Effector memory CD4-positive, alpha-beta T cell (primary cell): ENCODE results near the gene MYADM.
"Not testable (repeated sequence)": the region's sequence is repeated elsewhere in the genome, so short reads cannot be mapped to it uniquely, and the experiment has no call there.

Experiments used
- DNase-seq, 3 donors: peaks; one replicate each; pipeline ENCODE4 v3.0.0-alpha.2; 2020
- H3K27ac ChIP-seq: 2 replicates; pipeline ENCODE4 v1.7.0; 2013; ENCODE audit warnings: mild to moderate bottlenecking, low read length, moderate library complexity; ENCODE audit not compliant: insufficient read depth, poor library complexity, severe bottlenecking
- H3K27me3 ChIP-seq: replicated peaks from 2 replicates; pipeline ENCODE4 v1.7.0; 2013; ENCODE audit warnings: mild to moderate bottlenecking, low read length; ENCODE audit not compliant: insufficient read depth, control insufficient read depth, poor library complexity, severe bottlenecking
- H3K36me3 ChIP-seq: 2 replicates; pipeline ENCODE4 v1.7.0; 2013; ENCODE audit warnings: mild to moderate bottlenecking, low read length, moderate library complexity; ENCODE audit not compliant: control insufficient read depth, insufficient read depth
- H3K4me1 ChIP-seq: 2 replicates; pipeline ENCODE4 v1.7.0; 2013; ENCODE audit warnings: low read length, mild to moderate bottlenecking; ENCODE audit not compliant: control insufficient read depth, insufficient read depth, poor library complexity, severe bottlenecking
- H3K4me3 ChIP-seq: 2 replicates; pipeline ENCODE4 v1.7.0; 2013; ENCODE audit warnings: low read length, low read depth, mild to moderate bottlenecking; ENCODE audit not compliant: insufficient read depth, poor library complexity, severe bottlenecking
- H3K9me3 ChIP-seq: 2 replicates; pipeline ENCODE4 v1.7.0; 2013; ENCODE audit warnings: mild to moderate bottlenecking, low read length, moderate library complexity; ENCODE audit not compliant: control insufficient read depth
- total RNA-seq, 3 donors: gene quantifications; one replicate each; lab custom pipeline; 2026; lab: John Stamatoyannopoulos, UW

MYADM gene, protein sequence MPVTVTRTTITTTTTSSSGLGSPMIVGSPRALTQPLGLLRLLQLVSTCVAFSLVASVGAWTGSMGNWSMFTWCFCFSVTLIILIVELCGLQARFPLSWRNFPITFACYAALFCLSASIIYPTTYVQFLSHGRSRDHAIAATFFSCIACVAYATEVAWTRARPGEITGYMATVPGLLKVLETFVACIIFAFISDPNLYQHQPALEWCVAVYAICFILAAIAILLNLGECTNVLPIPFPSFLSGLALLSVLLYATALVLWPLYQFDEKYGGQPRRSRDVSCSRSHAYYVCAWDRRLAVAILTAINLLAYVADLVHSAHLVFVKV
- total RNA-seq: 316 to 587 (median 349) reads per million in 3 donors

DNA sequence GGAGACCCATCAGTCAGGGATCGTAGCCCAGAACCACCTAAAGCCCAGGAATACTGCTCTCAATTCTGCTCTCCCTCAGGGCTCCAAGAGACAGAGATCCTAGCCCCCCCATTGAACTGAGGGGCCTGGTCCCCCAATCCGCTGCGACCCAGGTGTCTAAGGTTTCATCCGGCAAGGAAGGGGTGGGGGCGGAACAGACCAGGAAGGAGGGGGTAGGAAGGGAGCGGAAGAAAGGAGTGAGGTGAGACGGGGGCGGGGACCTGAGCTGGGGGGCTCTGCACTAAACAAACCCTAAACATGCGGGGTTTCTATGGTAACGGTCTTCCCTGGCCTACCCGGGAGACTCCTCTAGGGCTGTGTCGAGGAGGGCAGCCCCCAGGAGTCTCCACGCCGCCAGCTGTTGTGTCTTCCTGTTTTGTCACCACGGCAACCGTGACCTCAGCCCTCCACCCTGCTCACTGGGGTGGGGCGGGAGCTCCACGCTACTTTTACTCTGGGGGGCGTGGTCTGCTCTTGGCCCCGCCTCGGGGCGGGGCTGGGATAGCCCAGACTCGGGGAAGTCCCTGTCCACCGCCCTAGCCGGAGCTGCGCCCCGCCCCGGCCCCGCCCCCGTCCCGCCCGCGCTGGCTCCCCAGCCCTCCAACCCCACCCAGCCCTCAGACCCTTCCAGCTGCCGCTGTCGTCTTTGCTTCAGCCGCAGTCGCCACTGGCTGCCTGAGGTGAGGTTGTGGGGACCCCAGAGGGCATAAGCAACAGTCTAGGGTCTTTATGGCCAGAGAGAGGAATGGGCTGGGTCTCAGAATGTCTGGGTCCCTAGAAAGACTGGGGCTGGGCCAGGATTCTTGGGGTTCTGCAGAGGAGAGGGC, at the start of gene MYADM:
Gene MYADM, plus strand, starts transcription at position 659 of the 866 bp plus-strand sequence. CDS start 5,647 bp downstream, outside the sequence.
- no peaks in the 10 kb centered on the region for H3K9me3 ChIP-seq
- H3K27me3 ChIP-seq: no peaks in the 10 kb centered on the region
- H3K27ac ChIP-seq: peak within 1 kb of the TSS; percentile 99
- no peaks in the 10 kb centered on the region for H3K36me3 ChIP-seq
- peak within 1 kb of the TSS; percentile 94 for H3K4me3 ChIP-seq
- DNase-seq: peak; percentile 100
- peaks cover 32% of the 10 kb centered on the region for H3K4me1 ChIP-seq

DNA sequence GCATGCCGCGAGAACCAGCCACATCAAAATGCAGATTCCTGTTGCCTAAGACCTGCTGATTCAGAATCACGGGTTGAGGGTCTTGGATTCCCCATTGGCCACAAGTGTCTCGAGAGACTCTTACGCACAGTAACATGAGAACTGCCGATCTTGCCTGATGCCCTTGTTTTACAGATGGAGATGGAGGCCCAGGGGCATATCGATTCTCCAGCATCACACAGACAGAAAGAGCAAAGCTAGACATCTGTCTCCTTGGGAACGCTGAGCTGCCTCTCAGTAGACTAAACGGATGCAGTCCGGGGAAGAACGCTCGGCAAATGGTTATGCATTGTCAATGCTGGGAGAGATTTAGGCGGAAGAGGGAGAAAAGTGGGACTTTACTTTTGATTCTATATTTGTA, 48.9 kb upstream of the MYADM start:
- Histone ChIP-seq H3K4me1 (no peaks in the 10 kb centered on the region), H3K27me3 (no peaks in the 10 kb centered on the region), H3K4me3 (no peak overlapping the region), H3K27ac (no peak overlapping the region), H3K36me3 (no peaks in the 10 kb centered on the region), H3K9me3 (no peaks in the 10 kb centered on the region)
- no peak for DNase-seq

DNA sequence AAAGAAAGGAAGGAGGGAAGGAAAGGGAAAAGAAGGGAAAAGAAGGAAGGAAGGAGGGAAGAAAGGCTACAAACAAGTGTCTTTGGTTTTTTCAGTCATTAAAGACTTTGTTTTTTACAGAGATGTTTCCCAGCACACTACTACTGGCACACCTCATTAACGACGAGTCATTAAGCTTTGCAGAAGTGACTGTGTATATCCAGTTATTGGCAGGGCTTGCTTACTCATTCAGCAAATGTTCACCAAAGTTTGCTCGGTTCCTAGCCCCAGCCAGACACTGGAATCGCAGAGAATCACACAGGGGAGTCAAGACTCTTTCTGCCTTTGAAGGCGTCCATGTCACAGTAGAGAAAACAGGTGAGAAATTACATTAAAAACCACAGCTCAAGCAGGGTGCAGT, 47.8 kb upstream of the MYADM start:
- Histone ChIP-seq H3K4me1 (no peaks in the 10 kb centered on the region), H3K36me3 (no peaks in the 10 kb centered on the region), H3K27me3 (no peaks in the 10 kb centered on the region), H3K4me3 (no peak overlapping the region), H3K9me3 (no peaks in the 10 kb centered on the region), H3K27ac (no peak overlapping the region)
- no peak for DNase-seq

DNA sequence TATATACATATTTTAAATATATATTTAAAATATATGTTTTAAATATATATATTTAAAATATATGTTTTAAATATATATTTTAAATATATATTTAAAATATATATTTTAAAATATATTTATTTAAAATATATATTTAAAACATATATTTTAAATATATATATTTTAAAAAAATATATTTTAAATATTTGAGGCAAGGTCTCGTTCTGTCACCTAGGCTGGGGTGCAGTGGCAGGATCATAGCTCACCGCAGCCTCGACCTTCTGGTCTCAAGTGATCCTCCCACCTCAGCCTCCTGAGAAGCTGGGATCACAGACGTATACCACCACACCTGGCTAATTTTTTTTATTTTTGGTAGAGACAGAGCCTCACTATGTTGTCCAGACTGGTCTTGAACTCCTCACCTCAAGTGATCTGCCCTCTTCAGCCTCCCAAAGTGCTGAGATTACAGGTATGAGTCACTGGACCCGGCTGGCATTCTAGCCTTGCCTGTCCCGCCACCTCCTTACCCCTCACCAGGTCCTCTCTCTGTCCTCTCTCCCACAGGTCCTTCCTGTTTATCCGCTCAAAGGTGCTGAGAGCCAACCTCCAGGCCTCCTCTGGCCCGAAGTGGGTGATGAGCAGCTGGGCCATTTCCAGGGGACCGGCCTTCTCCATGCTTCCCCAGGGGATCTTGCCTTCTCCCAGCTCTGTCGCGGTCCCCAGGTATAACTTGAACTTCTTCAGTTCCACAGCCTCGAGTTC, 44.1 kb upstream of the MYADM start:
- Histone ChIP-seq H3K4me1 (no peaks in the 10 kb centered on the region), H3K27me3 (no peaks in the 10 kb centered on the region), H3K36me3 (no peaks in the 10 kb centered on the region), H3K27ac (no peak overlapping the region), H3K9me3 (no peaks in the 10 kb centered on the region), H3K4me3 (no peak overlapping the region)
- DNase-seq: no peak

DNA sequence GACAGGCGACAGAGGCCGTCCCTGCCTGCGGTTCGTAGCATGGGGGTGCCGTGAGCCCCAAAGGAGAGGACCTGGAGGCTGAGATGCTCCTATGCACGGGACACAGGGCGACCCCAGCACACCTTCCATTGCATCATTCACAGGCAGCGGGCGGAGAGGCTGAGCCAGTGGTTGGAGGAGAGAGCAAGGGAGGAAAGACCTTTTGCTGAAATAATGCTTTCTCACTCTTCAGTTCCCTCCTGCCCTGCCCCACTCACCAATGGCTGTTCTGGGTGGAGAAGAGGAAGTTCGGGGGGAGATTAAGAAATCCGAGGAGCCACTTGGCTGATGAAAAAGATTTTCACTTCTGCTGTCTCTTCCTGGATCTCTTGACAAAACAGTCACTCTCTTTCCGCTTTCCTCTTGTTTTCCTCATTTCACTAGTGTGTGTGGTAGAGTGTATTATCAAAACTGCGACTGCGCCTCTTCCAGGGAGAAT, 43.5 kb upstream of the MYADM start, which contains the start of gene NLRP12:
Gene NLRP12, minus strand, starts transcription at position 181 of the 478 bp plus-strand sequence. Its CDS starts 140 bp downstream, at position 41.
- H3K27me3 ChIP-seq: no peaks in the 10 kb centered on the region
- no peaks in the 10 kb centered on the region for H3K9me3 ChIP-seq
- no peak within 1 kb of the TSS for H3K4me3 ChIP-seq
- no peaks in the 10 kb centered on the region for H3K36me3 ChIP-seq
- no peak for DNase-seq
- H3K27ac ChIP-seq: no peak within 1 kb of the TSS
- H3K4me1 ChIP-seq: no peaks in the 10 kb centered on the region

DNA sequence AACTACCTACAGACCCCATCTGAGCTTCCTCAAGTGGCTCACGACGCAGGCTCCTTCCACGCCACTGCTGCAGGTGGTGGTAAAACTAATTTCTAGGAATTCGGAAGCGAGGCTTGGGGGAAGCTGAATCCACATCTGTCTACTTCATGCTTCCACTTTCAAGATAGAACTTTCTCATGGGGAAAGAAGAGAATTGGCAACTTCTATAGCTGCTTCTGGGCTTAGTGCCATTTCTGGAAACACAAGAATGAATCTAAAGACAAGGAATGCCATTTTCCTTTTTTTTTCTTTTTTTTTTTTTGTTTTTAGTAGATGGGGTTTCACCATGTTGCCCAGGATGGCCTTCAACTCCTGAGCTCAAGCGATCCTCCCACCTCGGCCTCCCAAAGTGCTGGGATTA, 40.8 kb upstream of the MYADM start:
- DNase-seq: no peak
- Histone ChIP-seq H3K27ac (no peak overlapping the region), H3K9me3 (no peaks in the 10 kb centered on the region)

DNA sequence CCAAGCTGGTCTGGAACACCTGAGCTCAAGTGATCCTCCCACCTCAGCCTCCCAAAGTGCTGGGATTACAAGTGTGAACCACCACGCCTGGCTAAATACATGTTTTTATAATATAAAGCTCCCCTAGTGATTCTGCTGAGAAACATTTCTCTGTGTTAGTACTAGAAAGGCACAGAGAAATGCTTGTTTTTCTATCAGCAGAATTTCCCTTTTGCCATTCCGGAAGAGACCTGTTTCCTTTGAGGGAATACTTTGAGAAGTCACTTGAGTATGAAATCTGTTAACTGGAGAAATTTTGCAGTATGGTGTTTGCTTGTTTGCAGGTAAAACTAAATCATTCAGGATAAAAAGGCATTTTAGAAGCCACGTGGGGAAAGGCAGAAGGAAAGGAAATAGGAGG, 39.2 kb upstream of the MYADM start:
- no peak overlapping the region for H3K4me3 ChIP-seq

More for the DNA sequence above, 40.8 kb upstream of the MYADM start:
- no peaks in the 10 kb centered on the region for H3K4me1 ChIP-seq
- H3K27me3 ChIP-seq: no peaks in the 10 kb centered on the region
- no peak overlapping the region for H3K4me3 ChIP-seq
- no peaks in the 10 kb centered on the region for H3K36me3 ChIP-seq

DNA sequence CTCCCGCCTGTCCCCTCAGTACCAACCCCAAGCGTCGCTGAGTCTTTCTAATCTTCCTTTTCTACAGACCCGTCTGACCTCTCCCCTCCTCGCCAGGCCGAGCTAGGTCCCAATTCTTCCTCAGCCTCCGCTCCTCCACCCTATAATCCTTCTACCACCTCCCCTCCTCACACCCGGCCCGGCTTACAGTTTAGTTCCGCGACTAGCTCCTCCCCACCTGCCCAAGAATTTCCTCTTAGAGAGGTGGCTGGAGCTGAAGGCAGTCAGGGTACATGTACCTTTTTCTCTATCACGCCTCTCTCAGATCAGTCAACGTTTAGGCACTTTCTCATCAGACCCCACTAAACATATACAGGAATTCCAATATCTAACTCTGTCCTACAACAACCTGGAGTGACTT, 34.8 kb upstream of the MYADM start:
- H3K36me3 ChIP-seq, H3K27me3 ChIP-seq, H3K4me3 ChIP-seq, DNase-seq, H3K9me3 ChIP-seq, H3K4me1 ChIP-seq, H3K27ac ChIP-seq: not testable (repeated sequence)

More for the DNA sequence above, 39.2 kb upstream of the MYADM start:
- DNase-seq: no peak
- no peak overlapping the region for H3K27ac ChIP-seq
- H3K36me3 ChIP-seq: no peaks in the 10 kb centered on the region
- H3K27me3 ChIP-seq: no peaks in the 10 kb centered on the region
- no peaks in the 10 kb centered on the region for H3K9me3 ChIP-seq
- H3K4me1 ChIP-seq: no peaks in the 10 kb centered on the region

DNA sequence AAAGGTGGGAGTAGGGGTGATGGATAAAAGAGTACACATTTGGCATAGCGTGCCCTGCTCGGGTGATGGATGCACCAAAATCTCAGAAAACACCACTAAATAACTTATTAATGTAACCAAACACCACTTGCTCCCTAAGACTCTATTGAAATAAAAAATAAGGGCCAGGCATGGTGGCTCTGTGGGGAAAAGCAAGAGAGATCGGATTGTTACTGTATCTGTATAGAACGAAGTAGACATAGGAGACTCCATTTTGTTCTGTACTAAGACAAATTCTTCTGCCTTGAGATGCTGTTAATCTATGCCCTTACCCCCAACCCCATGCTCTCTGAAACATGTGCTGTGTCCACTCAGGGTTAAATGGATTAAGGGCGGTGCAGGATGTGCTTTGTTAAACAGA, 29.2 kb upstream of the MYADM start:
- H3K27me3 ChIP-seq, H3K4me1 ChIP-seq: not testable (repeated sequence)

More for the DNA sequence above, 29.2 kb upstream of the MYADM start:
- not testable (repeated sequence) for H3K4me3 ChIP-seq, H3K9me3 ChIP-seq, H3K27ac ChIP-seq, DNase-seq, H3K36me3 ChIP-seq
